Measurements from ENCODE around the gene CFAP68.
"Not testable (repeated sequence)": the region's sequence is repeated elsewhere in the genome, so short reads cannot be mapped to it uniquely, and the experiment has no call there.

The CFAP68 gene

GRCh38 chr11:111860257-111860656 is 19.1 kb upstream of the CFAP68 start:
- 94 to 98% methylated on average over 2 of the region's 3 CpGs for WGBS, 2 experiments

GRCh38 chr11:111870113-111870512 is 9.2 kb upstream of the CFAP68 start:
- Histone ChIP-seq H3K27ac (ENCODE audit: insufficient read depth, low read depth, low read length, poor library complexity, severe bottlenecking) (no peak overlapping the region), H3K27me3 (ENCODE audit: control insufficient read depth, insufficient read depth, low read length, poor library complexity, severe bottlenecking) (no peaks in the 10 kb centered on the region)

More at GRCh38 chr11:111860257-111860656, 19.1 kb upstream of the CFAP68 start:
- Histone ChIP-seq H3K9me3 (ENCODE audit: control insufficient read depth, low read length) (no peaks in the 10 kb centered on the region), H3K4me1 (ENCODE audit: control insufficient read depth, insufficient read depth, low read length) (no peaks in the 10 kb centered on the region), H3K27me3 (ENCODE audit: control insufficient read depth, insufficient read depth, low read length, poor library complexity, severe bottlenecking) (no peaks in the 10 kb centered on the region), H3K27ac (ENCODE audit: insufficient read depth, low read depth, low read length, poor library complexity, severe bottlenecking) (no peak overlapping the region), H3K4me3 (ENCODE audit: insufficient read depth, low read depth, low read length) (no peak overlapping the region), H3K36me3 (ENCODE audit: control insufficient read depth, insufficient read depth, low read length) (no peaks in the 10 kb centered on the region)

GRCh38 chr11:111870522-111870885 is 8.8 kb upstream of the CFAP68 start:
- no peaks in the 10 kb centered on the region for H3K9me3 ChIP-seq (ENCODE audit: control insufficient read depth, low read length)
- no peaks in the 10 kb centered on the region for H3K36me3 ChIP-seq (ENCODE audit: control insufficient read depth, insufficient read depth, low read length)
- H3K4me1 ChIP-seq (ENCODE audit: control insufficient read depth, insufficient read depth, low read length): no peaks in the 10 kb centered on the region
- H3K27me3 ChIP-seq (ENCODE audit: control insufficient read depth, insufficient read depth, low read length, poor library complexity, severe bottlenecking): no peaks in the 10 kb centered on the region
- no peak overlapping the region for H3K27ac ChIP-seq (ENCODE audit: insufficient read depth, low read depth, low read length, poor library complexity, severe bottlenecking)
- H3K4me3 ChIP-seq (ENCODE audit: insufficient read depth, low read depth, low read length): peak overlapping the region; percentile 84

More at GRCh38 chr11:111870113-111870512, 9.2 kb upstream of the CFAP68 start:
- Histone ChIP-seq H3K36me3 (ENCODE audit: control insufficient read depth, insufficient read depth, low read length) (no peaks in the 10 kb centered on the region), H3K9me3 (ENCODE audit: control insufficient read depth, low read length) (no peaks in the 10 kb centered on the region), H3K4me3 (ENCODE audit: insufficient read depth, low read depth, low read length) (no peak overlapping the region), H3K4me1 (ENCODE audit: control insufficient read depth, insufficient read depth, low read length) (no peaks in the 10 kb centered on the region)
- 100% methylated on average over 1 of the region's 1 CpG; no CpG with 5 or more reads in 1 of the 2 experiments for WGBS, 2 experiments

GRCh38 chr11:111870886-111871692 is 8.3 kb upstream of the CFAP68 start, which contains the start of gene ALG9:
Gene ALG9, minus strand, starts transcription at chr11:111871581. Its CDS starts 99 bp downstream, at chr11:111871482.
- 0% methylated on average over 51 of the region's 51 CpGs for WGBS, 2 experiments
- H3K27ac ChIP-seq (ENCODE audit: insufficient read depth, low read depth, low read length, poor library complexity, severe bottlenecking): peak within 1 kb of the TSS; percentile 27

GRCh38 chr11:111871693-111872161 is 7.6 kb upstream of the CFAP68 start:
- H3K36me3 ChIP-seq (ENCODE audit: control insufficient read depth, insufficient read depth, low read length): no peaks in the 10 kb centered on the region
- WGBS, 2 experiments: 71 to 77% methylated on average over 5 of the region's 5 CpGs
- no peaks in the 10 kb centered on the region for H3K9me3 ChIP-seq (ENCODE audit: control insufficient read depth, low read length)
- no peaks in the 10 kb centered on the region for H3K4me1 ChIP-seq (ENCODE audit: control insufficient read depth, insufficient read depth, low read length)
- no peaks in the 10 kb centered on the region for H3K27me3 ChIP-seq (ENCODE audit: control insufficient read depth, insufficient read depth, low read length, poor library complexity, severe bottlenecking)
- peak overlapping the region; percentile 84 for H3K4me3 ChIP-seq (ENCODE audit: insufficient read depth, low read depth, low read length)
- H3K27ac ChIP-seq (ENCODE audit: insufficient read depth, low read depth, low read length, poor library complexity, severe bottlenecking): no peak overlapping the region

More at GRCh38 chr11:111870886-111871692, 8.3 kb upstream of the CFAP68 start, which contains the start of gene ALG9:
- no peaks in the 10 kb centered on the region for H3K27me3 ChIP-seq (ENCODE audit: control insufficient read depth, insufficient read depth, low read length, poor library complexity, severe bottlenecking)
- H3K9me3 ChIP-seq (ENCODE audit: control insufficient read depth, low read length): no peaks in the 10 kb centered on the region
- peak within 1 kb of the TSS; percentile 84 for H3K4me3 ChIP-seq (ENCODE audit: insufficient read depth, low read depth, low read length)
- H3K4me1 ChIP-seq (ENCODE audit: control insufficient read depth, insufficient read depth, low read length): no peaks in the 10 kb centered on the region
- H3K36me3 ChIP-seq (ENCODE audit: control insufficient read depth, insufficient read depth, low read length): no peaks in the 10 kb centered on the region

GRCh38 chr11:111878385-111878848 is 924 bp upstream of the CFAP68 start:
- Histone ChIP-seq H3K36me3 (ENCODE audit: control insufficient read depth, insufficient read depth, low read length) (no peaks in the 10 kb centered on the region), H3K27me3 (ENCODE audit: control insufficient read depth, insufficient read depth, low read length, poor library complexity, severe bottlenecking) (no peaks in the 10 kb centered on the region), H3K4me3 (ENCODE audit: insufficient read depth, low read depth, low read length) (peak overlapping the region; percentile 91), H3K9me3 (ENCODE audit: control insufficient read depth, low read length) (no peaks in the 10 kb centered on the region), H3K27ac (ENCODE audit: insufficient read depth, low read depth, low read length, poor library complexity, severe bottlenecking) (peak overlapping the region; percentile 97), H3K4me1 (ENCODE audit: control insufficient read depth, insufficient read depth, low read length) (peaks cover 6% of the 10 kb centered on the region)
- 4 to 5% methylated on average over 13 of the region's 13 CpGs for WGBS, 2 experiments

GRCh38 chr11:111879637-111879960 is 258 bp downstream of the CFAP68 start:
- no peaks in the 10 kb centered on the region for H3K9me3 ChIP-seq (ENCODE audit: control insufficient read depth, low read length)
- WGBS, 2 experiments: 66 to 69% methylated on average over 6 of the region's 6 CpGs

GRCh38 chr11:111882202-111882601 is 2.9 kb downstream of the CFAP68 start:
- Histone ChIP-seq H3K4me3 (ENCODE audit: insufficient read depth, low read depth, low read length) (no peak overlapping the region), H3K9me3 (ENCODE audit: control insufficient read depth, low read length) (no peaks in the 10 kb centered on the region), H3K4me1 (ENCODE audit: control insufficient read depth, insufficient read depth, low read length) (peaks cover 6% of the 10 kb centered on the region), H3K36me3 (ENCODE audit: control insufficient read depth, insufficient read depth, low read length) (no peaks in the 10 kb centered on the region), H3K27ac (ENCODE audit: insufficient read depth, low read depth, low read length, poor library complexity, severe bottlenecking) (no peak overlapping the region), H3K27me3 (ENCODE audit: control insufficient read depth, insufficient read depth, low read length, poor library complexity, severe bottlenecking) (no peaks in the 10 kb centered on the region)
- WGBS, 2 experiments: 91 to 95% methylated on average over 5 of the region's 5 CpGs

More at GRCh38 chr11:111879637-111879960, 258 bp downstream of the CFAP68 start:
- Histone ChIP-seq H3K4me3 (ENCODE audit: insufficient read depth, low read depth, low read length) (peak overlapping the region; percentile 91), H3K27me3 (ENCODE audit: control insufficient read depth, insufficient read depth, low read length, poor library complexity, severe bottlenecking) (no peaks in the 10 kb centered on the region), H3K36me3 (ENCODE audit: control insufficient read depth, insufficient read depth, low read length) (no peaks in the 10 kb centered on the region), H3K4me1 (ENCODE audit: control insufficient read depth, insufficient read depth, low read length) (peaks cover 6% of the 10 kb centered on the region), H3K27ac (ENCODE audit: insufficient read depth, low read depth, low read length, poor library complexity, severe bottlenecking) (peak overlapping the region; percentile 97)

- not testable (repeated sequence) for H3K27me3 ChIP-seq (ENCODE audit: control insufficient read depth, insufficient read depth, low read length, poor library complexity, severe bottlenecking); H3K4me3 ChIP-seq (ENCODE audit: insufficient read depth, low read depth, low read length); H3K27ac ChIP-seq (ENCODE audit: insufficient read depth, low read depth, low read length, poor library complexity, severe bottlenecking); H3K9me3 ChIP-seq (ENCODE audit: control insufficient read depth, low read length); H3K36me3 ChIP-seq (ENCODE audit: control insufficient read depth, insufficient read depth, low read length); H3K4me1 ChIP-seq (ENCODE audit: control insufficient read depth, insufficient read depth, low read length)
- WGBS, 2 experiments: 75 to 89% methylated on average over 4 of the region's 4 CpGs
These were observed 5.7 kb downstream of the CFAP68 start for GRCh38 chr11:111885053-111885452.

- Histone ChIP-seq H3K27ac (ENCODE audit: insufficient read depth, low read depth, low read length, poor library complexity, severe bottlenecking) (no peak overlapping the region), H3K36me3 (ENCODE audit: control insufficient read depth, insufficient read depth, low read length) (no peaks in the 10 kb centered on the region), H3K4me3 (ENCODE audit: insufficient read depth, low read depth, low read length) (no peak overlapping the region), H3K27me3 (ENCODE audit: control insufficient read depth, insufficient read depth, low read length, poor library complexity, severe bottlenecking) (no peaks in the 10 kb centered on the region), H3K9me3 (ENCODE audit: control insufficient read depth, low read length) (no peaks in the 10 kb centered on the region), H3K4me1 (ENCODE audit: control insufficient read depth, insufficient read depth, low read length) (no peaks in the 10 kb centered on the region)
- 95% methylated on average over 1 of the region's 4 CpGs for WGBS, 2 experiments
These were observed 6.7 kb downstream of the CFAP68 start for GRCh38 chr11:111886032-111886431.
